Stimulated activated CD8-positive, alpha-beta memory T cell treated with anti-CD3 and anti-CD28 coated beads, Interleukin-7, amount 100 ng/mL, for 48 hours (primary cell): Measurements from ENCODE around the gene COL9A2.
"Not testable (repeated sequence)": the region's sequence is repeated elsewhere in the genome, so short reads cannot be mapped to it uniquely, and the experiment has no call there.

Experiments used
- DNase-seq, 2 donors: peaks; one replicate each; pipeline ENCODE4 v3.0.0-alpha.2; 2020; ENCODE audit warnings: low read depth in 1 of 2; ENCODE audit errors: extremely low read depth in 1 of 2

COL9A2 gene

DNA sequence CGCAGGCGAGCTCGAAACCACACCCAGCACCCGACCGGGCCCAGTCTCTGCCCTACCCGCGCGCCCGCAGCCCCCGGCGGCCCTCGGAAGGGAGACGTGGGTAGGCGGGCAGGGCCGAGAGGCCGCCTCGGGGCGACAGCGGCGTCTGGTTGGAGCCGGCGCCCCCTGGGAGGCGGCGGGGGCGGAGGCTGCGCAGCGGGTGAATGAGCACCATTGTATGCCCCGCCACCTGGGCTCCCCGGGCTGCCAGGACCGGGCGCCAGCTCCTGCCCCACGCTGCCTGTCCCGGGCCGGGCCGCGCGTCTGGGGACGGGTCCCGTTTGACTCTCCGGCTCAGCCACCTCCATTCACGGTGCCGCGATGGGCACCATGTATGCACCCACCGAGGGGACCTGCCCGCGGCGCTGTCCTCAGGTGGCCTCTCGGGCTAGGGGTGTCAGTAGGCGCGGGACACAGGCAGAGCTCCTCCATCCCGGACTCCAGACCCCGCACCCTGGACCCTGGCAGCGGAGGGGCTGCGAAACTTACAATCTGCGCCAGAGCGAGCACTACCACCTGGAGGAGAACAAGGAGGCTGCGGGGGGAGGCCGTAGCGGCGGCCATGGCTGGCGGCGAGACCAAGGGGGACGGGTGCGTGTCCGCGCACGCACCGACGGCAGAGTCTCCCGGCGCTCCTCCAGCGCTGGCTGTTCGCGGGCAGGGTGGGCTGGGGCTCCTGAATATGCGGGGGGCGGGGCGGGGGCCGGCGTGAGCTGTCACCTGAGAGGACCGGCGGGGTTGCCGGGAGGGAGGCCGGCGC, at the start of gene COL9A2:
COL9A2 (minus strand) TSS at position 692 of the 799 bp plus-strand sequence; CDS start at position 603, 89 bp downstream.
- DNase-seq: peak in 1 of 2 donors; percentile 39

DNA sequence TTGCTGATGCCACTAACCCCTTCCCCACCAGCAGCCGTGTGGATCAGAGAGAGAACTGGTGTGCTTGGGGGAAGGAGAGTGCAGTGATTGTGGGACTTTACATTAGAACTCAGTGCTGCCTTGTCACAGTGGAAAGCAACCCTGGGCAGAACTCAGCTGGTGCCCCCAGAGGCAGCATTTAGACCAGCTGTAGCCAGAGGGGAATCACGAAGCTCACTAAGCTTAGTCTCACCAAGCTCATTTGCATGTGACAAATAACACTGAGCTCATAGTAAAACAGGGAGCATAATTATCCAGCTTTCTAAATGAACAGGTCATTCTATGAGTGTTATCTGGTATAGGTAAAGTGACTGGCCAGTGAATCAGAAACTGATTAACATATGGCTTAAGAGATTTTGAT, 46.6 kb upstream of the COL9A2 start:
- DNase-seq: no peak

DNA sequence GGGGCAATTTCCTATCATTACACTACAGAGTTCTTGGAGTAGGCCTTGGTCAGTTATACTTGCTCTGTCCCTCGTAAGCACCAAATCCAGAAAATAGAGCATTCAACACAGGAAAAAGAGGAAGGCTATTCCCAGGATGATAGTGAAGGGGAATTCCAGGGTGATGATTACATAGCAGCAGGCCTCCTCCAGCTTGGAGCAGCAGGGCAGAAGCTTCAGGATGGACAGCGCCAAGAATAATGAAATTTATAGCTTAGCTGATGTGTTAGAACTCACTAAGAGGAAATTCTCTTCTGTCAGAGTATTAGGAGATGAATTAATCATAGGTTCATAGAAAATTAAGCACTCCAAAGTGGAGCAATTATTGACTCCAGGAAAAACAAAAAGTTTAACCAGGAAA, 45.6 kb upstream of the COL9A2 start:
- no peak for DNase-seq

DNA sequence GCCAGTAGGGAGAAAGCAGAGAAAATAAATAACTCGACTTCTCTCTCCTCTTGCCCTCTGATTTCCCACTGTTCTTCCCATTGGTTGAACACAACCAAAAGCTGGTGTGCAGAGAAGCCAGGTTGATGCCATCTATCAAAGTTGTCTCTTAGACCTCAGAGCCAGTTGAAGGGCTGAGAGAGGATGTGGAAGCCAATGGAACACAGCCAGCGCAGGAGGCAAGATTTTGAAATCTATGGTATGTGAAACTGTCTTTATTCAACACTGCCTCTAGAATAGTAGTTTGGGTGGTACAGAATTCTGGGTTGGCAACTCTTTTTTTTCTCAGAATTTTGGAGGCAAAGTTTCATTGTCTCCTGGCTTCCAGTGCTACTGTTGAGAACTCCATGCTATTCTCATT, 45.1 kb upstream of the COL9A2 start:
- no peak for DNase-seq

DNA sequence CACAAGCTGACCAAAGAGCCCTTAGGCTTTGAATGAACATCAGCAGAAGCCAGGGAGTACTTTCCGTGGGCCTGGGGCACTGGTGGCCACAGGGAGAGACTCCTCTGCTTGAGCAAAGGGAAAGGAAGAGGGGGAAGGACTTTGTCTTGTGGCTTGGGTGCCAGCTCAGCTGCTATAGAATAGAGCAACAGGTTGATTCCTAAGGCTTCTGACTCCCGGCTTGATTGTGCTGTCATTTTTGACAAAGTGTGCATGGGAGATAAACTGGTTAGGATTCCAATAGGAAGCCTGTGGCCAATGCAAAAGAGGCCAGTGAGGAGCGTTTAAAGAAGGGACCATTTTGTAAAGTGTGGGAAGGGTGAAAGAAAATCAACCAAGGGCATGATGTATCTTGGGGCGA, 44.6 kb upstream of the COL9A2 start:
- no peak for DNase-seq

DNA sequence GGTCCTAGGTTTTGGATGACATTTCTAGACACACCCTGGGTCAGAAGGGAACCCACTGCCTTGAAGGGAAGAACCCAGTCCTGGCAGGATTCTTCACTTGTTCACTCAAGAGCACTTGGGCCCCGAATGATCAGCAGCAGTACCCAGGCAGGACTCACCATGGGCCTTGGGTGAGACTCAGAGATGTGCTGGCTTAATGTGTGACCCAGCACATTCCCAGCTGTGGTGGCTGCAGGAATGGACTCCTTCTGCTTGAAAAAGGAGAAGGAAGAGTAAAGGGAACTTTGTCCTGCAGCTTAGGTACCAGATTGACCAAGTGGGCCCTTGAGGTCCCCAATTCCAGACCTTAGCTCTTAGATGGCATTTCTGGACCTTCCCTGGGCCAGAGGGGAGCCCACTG, 44.1 kb upstream of the COL9A2 start:
- DNase-seq: no peak

DNA sequence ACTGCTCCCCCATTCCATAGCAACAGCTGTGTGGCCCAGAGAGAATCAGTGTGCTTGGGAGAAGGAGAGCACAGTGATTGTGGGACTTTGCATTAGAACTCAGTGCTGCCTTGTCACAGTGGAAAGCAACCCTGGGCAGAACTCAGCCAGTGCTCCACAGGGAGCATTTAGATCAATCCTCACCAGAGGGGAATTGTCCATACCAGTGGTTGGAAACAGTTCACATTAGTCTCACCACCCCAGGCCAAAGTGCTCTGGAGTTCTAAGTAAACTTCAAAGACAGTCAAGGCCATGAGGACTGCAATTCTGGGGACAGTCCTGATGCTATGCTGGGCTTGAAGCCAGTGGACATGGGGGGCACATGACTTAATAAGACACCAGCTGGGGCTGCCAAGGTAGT, 43.5 kb upstream of the COL9A2 start:
- no peak for DNase-seq

DNA sequence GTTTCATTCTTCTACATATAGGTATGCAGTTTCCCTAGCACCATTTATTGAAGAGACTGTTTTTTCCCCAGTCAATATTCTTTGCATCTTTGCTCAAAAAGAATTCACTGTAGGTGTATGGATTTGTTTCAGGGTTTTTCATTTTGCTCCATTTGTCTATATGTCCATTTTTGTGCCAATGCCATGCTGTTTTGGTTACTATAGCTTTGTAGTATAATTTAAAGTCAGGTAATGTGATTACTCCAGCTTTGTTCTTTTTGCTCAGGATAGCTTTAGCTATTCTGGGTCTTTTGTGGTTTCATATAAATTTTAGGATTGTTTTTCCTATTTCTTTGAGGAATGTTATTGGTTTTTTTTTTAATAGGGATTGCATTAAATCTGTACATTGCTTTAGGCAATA, 40.5 kb upstream of the COL9A2 start:
- no peak for DNase-seq

DNA sequence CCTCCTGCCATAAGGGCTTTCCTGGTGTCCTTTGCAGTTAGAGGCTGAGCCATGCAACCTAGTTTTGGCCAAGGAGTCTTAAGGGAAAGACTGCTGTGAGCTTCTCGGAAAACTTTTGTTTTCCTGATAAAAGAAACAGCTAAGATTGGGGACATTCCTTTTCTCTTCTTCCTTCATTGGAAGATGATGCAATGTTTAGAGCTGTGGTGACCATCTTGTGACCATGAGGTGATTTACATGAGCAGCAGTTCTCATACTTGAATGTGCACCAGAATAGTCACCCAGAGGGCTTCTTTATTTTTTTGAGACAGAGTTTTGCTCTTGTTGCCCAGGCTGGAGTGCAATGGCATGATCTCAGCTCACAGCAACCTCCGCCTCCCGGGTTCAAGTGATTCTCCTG, 36.0 kb upstream of the COL9A2 start:
- DNase-seq: no peak

DNA sequence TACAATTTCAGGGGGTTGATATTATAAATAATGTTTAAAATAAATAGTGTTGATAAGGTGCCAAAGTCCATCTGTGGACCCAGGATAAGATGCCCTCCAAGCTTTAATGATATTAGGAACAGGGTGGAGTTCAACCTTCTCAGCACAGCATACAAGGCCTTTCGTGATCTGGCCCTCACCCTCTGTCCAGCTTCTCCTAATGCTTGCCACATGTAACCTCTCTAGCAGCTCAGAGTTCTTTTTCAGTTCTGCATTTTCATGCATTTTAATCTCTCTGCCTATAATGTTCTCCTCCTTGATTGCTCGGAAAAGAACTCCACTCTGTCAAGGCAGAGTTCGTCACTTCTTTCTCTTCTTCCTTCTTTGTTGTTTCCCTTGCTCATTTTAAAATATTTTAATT, 35.0 kb upstream of the COL9A2 start:
- no peak for DNase-seq

DNA sequence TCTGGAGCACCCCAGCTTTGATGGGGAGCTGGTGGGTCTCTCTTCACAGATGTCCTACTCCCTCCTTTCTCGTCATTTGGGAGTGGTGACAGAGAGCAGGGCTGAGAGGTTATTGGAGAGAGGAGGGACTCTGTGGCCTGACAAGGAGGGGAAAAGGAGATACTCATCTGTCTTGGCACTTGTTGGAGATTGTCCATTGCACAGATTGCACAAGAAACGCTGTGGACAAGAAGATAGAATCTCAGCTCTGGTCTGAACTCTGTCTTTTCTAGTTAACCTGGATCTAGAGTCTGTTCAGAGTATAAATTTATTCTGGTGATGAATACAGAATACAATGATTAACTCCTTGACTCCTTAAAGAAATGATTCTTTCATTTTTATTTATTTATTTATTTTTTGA, 34.0 kb upstream of the COL9A2 start:
- DNase-seq: no peak

DNA sequence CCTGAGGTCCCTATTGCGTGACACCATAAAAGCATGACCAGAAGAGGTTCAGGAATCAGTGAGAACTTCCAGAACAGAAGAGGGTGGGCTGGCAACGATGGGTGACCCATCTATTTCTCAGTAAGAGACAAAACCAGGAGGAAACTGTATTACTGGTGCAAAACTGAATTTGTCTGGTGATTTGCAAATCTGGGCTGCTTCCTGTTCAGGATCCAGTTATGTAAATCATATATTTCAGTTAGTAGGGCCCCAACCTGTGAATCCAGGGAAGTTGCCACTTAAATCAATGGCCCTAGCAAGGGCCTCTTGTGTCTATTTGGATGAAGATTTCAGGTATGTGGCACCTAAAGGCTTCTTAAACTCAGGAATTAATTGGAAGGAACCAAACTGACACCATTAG, 33.3 kb upstream of the COL9A2 start:
- DNase-seq: no peak

DNA sequence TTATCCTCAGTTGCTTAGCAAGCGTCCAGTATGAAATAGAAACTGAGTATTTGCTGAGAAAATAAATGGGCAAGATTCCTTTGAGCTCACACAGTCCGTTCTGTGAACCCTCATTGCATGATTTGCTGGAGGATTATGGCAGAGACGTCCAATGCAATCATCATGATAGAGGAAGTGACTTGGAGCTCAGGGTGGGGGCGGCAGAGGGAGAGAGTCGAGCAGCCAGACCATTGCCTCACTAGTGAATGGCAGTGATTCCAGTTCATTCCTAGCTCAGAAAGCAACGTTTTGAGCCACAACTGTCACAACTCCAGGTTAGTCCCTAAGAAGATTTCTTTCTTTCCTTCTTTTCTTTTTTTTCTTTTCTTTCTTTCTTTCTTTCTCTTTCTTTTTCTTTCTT, 27.5 kb upstream of the COL9A2 start:
- DNase-seq: peak in 1 of 2 donors; percentile 20

DNA sequence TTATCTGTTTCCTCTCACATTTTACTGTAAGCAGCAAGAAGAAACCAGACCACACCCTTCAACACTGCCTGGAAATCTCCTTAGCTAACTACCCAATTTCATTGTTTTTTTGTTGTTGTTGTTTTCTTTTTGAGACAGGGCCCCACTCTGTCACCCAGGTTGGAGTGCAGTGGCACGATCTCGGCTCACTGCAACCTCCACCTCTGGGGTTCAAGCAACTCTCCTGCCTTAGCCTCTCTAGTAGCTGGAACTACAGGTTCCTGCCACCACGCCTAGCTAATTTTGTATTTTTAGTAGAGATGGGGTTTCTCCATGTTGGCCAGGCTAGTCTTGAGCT, 25.3 kb upstream of the COL9A2 start:
- not testable (repeated sequence) for DNase-seq

DNA sequence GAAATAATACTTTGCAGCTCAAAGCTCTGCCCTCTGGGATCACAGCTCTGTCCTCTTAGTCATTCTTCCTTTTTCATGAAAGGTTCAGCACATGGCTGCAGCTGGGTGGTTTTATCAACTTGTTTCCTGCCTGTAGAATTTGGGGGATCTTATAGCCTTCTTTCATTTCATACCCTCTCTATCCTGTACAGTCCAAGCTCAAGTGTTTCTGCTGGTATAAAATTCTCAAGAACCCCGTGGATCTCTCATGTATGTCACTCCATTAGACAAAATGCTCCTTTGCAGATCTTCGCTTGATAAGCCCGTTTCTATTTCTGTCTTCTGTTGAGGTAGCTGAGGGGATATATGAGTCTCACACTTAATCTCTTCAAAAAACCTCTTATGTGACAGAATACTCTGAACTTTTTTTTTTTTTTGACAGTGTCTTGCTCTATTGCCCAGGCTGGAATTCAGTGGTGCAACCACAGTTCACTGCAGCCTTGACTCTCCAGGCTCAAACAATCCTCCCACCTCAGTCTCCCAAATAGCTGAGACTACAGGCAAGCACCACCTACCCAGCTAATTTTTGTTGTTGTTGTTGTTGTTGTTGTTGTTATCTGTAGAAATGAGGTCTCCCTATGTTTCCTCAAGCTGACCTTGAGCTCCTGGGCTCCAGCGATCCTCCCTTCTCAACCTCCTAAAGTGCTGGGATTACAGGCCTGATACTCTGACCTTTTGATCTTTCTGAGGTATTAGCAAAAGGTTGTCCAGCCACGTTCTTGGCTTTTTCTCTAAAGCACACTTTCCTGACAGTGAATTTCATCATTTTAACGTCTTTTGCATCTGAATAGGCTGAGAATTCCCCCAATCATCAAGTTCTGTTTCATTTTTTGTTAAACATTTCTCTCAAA, 24.6 kb upstream of the COL9A2 start:
- no peak for DNase-seq

DNA sequence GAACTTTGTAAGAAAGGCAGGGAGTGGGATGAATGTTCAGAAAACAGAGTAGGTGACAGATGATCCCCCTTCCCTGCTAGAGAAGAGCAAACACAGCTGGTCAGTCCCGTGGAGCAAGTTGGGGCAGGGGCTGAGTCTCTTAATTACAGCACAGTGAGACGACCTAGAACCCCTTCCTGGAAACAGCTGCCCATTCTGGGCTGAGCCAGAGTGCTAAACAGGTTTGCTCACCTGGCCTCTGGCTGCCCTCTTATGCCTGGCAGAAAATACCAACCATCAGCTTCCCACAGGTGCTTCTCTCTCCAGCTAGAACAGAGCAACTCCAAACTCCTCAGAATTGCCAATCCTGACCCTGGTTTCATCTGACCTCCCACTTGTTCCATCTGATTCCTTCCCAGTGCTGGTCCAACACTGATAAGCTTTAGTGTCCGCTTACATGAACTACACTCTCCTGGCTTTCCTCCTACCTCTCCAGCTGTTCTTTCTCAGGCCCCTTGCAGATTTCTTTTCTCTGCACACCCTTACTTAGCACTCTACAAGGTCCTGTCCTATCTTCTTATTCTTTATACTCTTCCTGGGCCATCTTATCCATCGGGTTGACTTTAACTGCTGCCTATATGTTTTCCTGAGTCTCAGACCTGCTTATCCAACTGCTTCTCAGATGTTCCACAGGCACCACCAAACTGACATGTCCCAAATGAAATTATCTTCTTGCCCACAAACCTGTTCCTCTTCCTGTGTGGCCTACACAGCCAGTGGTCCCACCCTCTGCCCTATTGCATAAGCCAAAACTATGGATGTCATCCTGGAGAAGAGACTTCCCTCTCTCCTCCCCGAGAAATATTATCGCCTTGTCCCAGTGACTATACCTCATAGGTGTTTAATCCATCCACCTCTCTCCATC, 22.6 kb upstream of the COL9A2 start:
- no peak for DNase-seq

DNA sequence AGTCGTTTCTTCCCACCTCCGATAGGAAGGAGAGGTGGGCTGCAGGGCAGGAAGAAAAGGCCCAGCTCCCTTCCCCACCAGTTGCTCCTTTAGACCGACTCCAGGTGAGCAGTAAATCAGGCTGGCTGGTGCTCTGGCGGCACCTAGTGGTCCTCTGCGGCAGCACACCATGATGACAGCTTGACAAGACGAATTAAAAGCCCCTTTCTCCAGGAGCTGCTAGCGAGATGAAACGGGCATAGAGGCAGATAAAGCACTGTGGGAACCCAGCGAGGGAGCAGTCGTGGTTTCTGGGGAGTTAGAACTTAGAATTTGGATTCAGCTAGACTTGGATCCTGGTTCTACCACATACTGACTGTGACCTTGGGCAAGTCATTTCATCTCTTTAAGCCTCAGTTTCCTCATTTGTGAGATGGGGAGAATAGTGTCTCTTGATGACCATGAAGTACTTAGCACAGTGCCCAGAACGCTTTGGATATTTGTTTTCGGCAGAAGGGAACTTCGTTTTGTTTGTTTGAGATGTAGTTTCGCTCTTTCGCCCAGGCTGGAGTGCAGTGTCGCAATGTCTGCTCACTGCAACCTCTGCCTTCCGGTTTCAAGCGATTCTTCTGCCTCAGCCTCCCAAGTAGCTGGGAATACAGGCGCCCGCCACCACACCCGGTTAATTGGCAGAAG, 21.8 kb upstream of the COL9A2 start:
- DNase-seq: peak; percentile 75 to 80

DNA sequence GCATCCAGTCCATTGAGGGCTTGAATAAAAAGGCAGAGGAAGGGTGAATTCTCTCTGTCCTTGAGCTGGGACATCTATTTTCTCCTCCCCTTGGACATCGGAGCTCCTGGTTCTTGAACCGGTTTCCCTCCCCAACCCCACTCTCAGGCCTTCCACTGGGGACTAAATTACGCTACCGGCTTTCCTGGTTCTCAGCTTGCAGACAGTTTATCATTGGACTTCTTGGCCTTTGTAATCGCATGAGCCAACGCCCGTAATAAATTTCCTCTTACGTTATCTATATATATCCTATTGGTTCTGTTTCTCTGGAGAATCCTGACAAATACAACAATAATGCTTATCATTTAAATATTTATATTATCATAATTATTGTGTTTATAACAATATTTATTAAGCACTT, 20.4 kb upstream of the COL9A2 start:
- DNase-seq: no peak

DNA sequence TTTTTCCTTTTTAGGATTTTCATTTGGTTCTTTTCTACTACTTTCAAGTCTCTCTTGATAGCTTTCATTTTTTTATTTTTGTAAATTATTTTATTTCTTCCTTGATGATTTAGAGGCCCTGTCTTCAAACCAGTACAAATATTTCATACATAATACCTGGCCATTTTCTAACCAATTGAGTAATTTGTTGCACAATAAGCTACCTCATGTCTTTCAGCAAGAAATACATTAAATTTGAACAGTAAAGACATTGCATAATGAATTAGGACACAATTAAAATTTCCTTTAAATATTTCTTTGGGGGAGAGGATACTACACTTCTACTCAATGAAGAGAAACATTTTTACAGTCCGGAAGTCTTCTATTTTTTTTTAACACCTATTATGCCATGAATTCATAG, 15.6 kb upstream of the COL9A2 start:
- DNase-seq: no peak

DNA sequence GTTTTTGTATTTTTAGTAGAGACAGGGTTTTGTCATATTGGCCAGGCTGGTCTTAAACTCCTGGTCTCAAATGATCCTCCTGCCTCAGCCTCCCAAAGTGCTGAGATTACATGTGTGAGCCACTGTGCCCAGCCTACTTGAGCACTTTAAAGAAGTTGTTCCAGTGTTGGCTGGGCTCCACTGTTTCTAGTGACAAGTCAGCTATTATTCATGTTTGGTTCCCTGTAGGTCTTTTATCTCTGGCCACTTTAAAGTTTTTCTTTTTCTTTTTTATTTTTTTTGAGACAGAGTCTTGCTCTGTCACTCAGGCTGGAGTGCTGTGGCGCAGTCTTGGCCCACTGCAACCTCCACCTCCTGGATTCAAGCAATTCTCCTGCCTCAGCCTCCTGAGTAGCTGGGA, 14.3 kb upstream of the COL9A2 start:
- DNase-seq: not testable (repeated sequence)
